ENCODE measurements around the gene PRRC2B. TPM values are rescaled to one million over a fixed set of nuclear protein-coding genes. Genes with fewer than 3 reads are reported as not detected.
A peak's percentile ranks its signal among the peaks of the same experiment; 100 is the strongest.

PRRC2B gene
- total and polyA plus RNA-seq, 2 experiments from 2014 or later = 45.0 to 193 TPM

GRCh38 chr9:131478911-131479310 lies 85.0 kb downstream of the PRRC2B start:
- Histone ChIP-seq H3K79me2 (replicated peaks; ENCODE audit: insufficient read depth) (peaks cover 35% of the 10 kb centered on the region), H2AFZ (no peak overlapping the region), H3K4me3 (no peak overlapping the region), H3K36me3 (ENCODE audit: insufficient read depth) (peaks cover 81% of the 10 kb centered on the region), H3F3A (replicated peaks; ENCODE audit: low read depth) (peaks cover 52% of the 10 kb centered on the region), H3K9me2 (ENCODE audit: insufficient read depth) (no peaks in the 10 kb centered on the region), H3K27ac (ENCODE audit: low read depth) (peak overlapping the region; percentile 66; the same call in 1 of the 2 replicates), H3K27me3 (ENCODE audit: insufficient read depth) (no peaks in the 10 kb centered on the region), H3K4me1 (ENCODE audit: insufficient read depth) (no peaks in the 10 kb centered on the region), H4K20me1 (replicated peaks; ENCODE audit: insufficient read depth) (peaks cover 9% of the 10 kb centered on the region), H3K4me2 (no peak overlapping the region)
- DNase-seq (ENCODE audit: low spot score) (no peak), ATAC-seq (no peak)
- no peak overlapping the region for H3K4me3 Mint-ChIP-seq
- H3K4me1 Mint-ChIP-seq = 0 out of 3 replicates have a peak, but pooled peaks cover 2% of the 10 kb centered on the region
- H3K27me3 Mint-ChIP-seq (ENCODE audit: insufficient read depth, low read depth, poor library complexity) = peaks cover 37% of the 10 kb centered on the region
- H3K27ac Mint-ChIP-seq = no peak overlapping the region
- TF ChIP-seq ZNF331 (CRISPR knock-in tag; IDR thresholded peaks at IDR 0.05; ENCODE audit: low read depth) (no peak), EZH2phosphoT487 (IDR thresholded peaks at IDR 0.05; ENCODE audit: unreplicated experiment) (no peak), JUNB (IDR thresholded peaks at IDR 0.05; ENCODE audit: unreplicated experiment) (no peak), STAT1 (IDR thresholded peaks at IDR 0.05; ENCODE audit: unreplicated experiment) (no peak), REST (IDR thresholded peaks at IDR 0.05; ENCODE audit: unreplicated experiment) (no peak), NANOG (IDR thresholded peaks at IDR 0.05; ENCODE audit: borderline replicate concordance) (no peak), CTCF (conservative IDR thresholded peaks at IDR 0.05; ENCODE audit: low read depth in 2 of 2) (no peak), CREB1 (CRISPR knock-in tag; IDR thresholded peaks at IDR 0.05; ENCODE audit: low read depth) (no peak), EZH2 (IDR thresholded peaks at IDR 0.05; ENCODE audit: low read depth, unreplicated experiment) (no peak), POLR2AphosphoS5 (IDR thresholded peaks at IDR 0.05; ENCODE audit: low read depth) (no peak), ETS1 (IDR thresholded peaks at IDR 0.05) (no peak)
- no peaks in the 10 kb centered on the region for H3K9me3 Mint-ChIP-seq
- peaks cover 96% of the 10 kb centered on the region for H3K36me3 Mint-ChIP-seq (ENCODE audit: low read depth)
